Stimulated activated CD4-positive, alpha-beta T cell treated with anti-CD3 and anti-CD28 coated beads, Interleukin-1b, Interleukin-23, amount 100 ng/mL, for 4 hours (primary cell): ENCODE results near the gene NT5E.

Experiments
- DNase-seq, 2 donors: peaks; one replicate each; pipeline ENCODE4 v3.0.0-alpha.2; 2020; ENCODE audit warnings: low read depth in 2 of 2

NT5E gene

GRCh38 chr6:85460154-85460920, 10.5 kb downstream of the NT5E start:
- no peak for DNase-seq

- DNase-seq = no peak
Measured at GRCh38 chr6:85460921-85461797, 11.3 kb downstream of the NT5E start.

DNA sequence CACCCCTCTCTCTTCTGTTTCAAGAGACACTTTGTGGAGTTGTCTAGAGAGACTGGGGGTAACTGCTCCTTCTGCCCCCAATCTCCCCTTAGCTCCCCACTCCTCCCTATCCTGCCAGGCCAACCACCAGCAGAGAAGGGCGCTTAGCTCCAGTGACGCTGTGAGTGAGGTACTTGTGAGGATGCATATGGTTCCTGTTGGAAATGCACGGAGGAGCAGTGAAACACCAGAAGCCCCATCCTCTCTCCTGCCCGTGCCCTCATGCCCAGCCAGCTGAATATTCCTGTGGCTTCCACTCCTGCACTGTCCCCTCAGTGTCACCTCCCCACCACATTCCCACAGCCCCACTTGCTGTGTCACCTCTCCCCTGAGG, 11.9 kb downstream of the NT5E start:
- no peak for DNase-seq

GRCh38 chr6:85462673-85463072, 12.8 kb downstream of the NT5E start:
- no peak for DNase-seq

DNA sequence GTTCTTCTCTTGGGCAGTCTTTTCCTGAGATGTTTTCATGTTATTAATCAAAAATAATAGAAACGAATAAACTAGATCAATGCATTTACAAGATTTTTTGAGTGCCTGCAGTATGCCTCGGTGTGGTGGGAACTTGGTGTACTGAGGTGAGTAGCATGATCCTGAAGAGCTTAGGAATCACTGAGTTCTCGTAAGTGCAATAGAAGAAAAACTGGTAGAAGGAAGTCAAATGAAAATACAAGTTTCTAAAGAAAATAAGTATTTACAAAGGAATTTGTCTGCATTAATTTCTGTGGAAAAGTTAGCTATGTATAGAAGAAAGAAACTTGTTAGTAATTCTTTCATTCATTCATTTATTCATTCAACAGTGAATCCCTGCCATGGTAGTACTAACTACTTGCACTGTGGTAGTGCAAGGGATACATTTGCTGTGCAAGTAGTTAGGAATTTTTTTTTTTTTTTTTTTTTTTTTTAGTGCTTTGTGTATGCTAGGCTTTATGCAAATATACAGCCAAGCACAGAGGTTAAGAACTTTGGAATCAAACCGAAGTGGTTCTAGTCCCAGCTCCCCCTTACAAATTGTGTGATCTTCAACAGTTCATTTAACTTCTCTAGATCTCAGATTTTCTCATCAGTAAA, 13.9 kb downstream of the NT5E start:
- no peak for DNase-seq

DNA sequence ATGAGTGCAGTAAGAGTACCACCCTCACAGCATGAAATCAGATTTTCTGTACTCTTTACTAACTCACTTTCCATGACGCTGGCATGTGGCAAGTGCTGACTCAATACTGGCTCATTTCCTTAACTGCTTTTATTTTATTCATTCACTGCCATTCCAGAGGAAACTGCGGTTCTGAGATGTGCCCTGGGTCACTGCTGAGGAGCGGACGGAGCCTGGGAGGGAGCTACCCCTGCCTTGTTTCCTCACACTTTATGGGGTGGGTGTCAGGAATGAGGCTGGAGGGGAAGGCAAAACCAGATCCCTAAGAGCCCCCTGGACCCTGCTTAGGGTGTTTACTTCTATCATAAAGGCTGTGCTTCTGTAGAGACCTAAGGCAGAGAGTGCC, 14.4 kb downstream of the NT5E start:
- peak in 1 of 2 donors; percentile 5 for DNase-seq

- peak in 1 of 2 donors; percentile 21 for DNase-seq
Measured at GRCh38 chr6:85464722-85465150, 14.9 kb downstream of the NT5E start.

DNA sequence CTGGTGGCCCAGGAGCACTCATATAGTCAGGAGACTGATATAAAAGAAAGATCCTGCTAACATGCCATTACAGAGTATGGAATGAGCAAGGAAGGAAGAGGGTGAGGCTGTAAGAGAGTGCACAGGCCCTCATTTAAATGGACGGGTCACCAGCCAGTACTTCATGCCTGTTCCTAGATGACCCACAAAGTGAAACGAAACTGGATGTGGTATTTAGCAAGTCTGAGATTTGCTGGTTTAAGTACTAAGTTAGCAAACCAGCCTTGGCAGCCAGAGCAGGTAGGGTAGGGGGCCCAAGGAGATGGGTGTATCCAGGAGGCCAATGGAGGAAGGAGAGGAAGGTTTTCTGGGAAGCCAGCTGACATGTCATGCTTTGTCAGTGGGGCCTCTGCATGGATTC, 15.9 kb downstream of the NT5E start:
- no peak for DNase-seq

GRCh38 chr6:85468326-85468725, 18.4 kb downstream of the NT5E start:
- DNase-seq = no peak

GRCh38 chr6:85469276-85470022, 19.6 kb downstream of the NT5E start:
- DNase-seq = no peak

DNA sequence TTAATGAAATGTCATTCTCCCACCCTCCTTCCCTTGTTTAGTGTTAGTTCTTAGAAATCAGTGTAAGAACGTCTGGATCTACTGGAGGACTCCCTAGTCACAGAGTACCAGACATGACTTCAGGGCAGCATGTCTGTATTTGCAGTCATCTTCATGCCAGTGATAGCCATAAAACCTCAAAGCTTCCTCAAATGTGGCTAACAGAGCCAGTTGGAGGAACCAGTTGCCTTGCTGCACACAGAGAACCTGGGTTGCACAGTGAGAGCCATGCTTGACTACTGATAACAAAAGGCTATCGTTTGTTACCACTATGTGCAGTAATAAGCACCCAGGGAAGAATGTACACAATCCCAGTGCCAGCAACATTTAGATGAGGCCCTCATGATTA, 20.1 kb downstream of the NT5E start:
- no peak for DNase-seq

- no peak for DNase-seq
Measured at GRCh38 chr6:85472744-85473143, 22.9 kb downstream of the NT5E start.

DNA sequence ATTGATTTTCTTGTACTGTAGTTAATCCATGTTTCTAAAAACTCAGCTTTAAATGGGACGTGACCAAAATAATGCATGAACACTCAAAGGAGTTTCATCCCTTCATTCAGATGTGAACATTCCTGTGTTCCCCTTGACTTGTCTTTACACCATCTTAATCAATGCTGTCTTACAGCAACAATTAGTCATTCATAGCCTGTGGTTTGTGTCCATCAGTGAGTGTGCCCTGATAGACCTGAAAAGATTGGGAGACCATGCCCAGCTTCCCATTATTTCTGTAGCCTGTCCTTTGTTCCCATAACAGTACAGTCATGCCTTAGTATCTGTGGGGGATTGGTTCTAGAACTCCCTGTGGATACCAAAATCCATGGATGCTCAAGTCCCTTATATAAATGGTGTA, 23.9 kb downstream of the NT5E start:
- no peak for DNase-seq

DNA sequence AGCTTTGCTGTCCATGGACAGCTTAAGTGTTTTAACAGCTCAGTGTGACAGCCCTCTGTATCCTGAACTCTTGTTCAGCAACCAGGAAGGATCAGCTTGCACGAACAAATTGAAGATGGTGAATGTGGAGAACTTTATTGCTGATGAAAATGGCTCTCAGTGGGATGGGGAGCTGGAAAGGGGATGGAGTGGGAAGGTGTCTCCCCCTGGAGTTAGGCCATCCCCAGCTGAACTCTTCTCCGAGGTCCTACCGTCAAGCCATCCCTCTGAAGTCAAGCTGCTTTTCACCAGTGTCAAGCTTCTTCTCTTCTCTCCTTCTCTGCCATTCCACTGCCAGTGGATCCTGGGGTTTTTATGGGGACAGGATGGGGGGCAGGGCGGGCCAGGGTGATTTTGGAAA, 26.6 kb downstream of the NT5E start:
- DNase-seq = no peak

DNA sequence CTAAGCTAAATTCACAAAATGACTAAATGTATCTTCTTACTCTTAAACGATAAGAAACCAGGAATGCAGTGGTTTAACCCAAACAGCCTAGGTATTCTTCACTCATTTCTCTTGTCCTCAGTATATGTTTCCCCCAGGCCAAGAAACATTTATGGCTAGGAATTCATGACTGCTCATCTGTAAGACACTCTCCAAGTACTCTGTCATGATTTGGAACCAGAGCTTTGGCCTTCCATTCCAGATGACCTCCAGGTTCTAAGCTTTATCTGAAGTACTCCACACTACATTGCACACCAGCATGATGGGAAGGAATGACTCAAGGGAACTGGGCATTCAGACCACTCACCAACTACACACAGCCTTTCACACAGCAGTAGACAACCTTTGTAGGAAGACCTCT, 29.3 kb downstream of the NT5E start:
- no peak for DNase-seq

- no peak for DNase-seq
Measured at GRCh38 chr6:85482206-85482904, 32.5 kb downstream of the NT5E start.

GRCh38 chr6:85482905-85483700, 33.2 kb downstream of the NT5E start:
- DNase-seq = peak; percentile 79 to 81

- no peak for DNase-seq
Measured at GRCh38 chr6:85483846-85484245, 34.0 kb downstream of the NT5E start.

GRCh38 chr6:85484948-85485347, 35.1 kb downstream of the NT5E start:
- no peak for DNase-seq

DNA sequence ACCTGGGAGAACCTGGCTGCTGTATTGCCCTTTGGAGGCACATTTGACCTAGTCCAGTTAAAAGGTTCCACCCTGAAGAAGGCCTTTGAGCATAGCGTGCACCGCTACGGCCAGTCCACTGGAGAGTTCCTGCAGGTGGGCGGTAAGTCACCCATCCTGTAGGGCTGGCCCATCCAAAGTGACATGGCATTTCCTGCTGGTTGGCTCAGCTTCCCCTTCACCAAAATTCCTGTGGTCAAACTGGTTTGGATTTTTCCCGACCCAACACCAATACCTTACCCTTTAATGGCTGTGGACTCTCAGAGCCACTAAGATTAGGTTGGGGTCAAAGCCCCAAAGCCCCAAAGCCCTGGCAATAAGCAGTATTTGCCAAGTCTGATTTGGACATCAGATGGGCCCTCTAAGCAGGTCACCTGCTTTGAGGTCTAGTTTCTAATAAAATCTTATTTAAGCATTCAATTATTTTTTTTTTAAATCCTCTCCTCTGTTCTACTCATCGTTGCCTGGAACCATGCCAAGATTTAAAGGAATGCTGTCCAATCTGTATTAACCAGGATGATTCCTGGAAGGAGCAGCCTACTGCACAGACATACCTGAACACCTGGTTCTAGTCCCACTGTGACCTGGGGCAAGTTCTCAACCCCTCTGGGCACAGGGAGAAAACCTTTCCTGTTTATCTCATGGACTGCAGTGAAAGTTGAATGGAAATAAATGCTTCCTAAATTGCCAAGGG, 40.8 kb downstream of the NT5E start:
- no peak for DNase-seq
